Neuronal stem cell (in vitro differentiated cells): ENCODE data around the gene CELF3.

Source experiments
- DNase-seq: peaks from one replicate; pipeline ENCODE4 v3.0.0-alpha.2; 2013; ENCODE audit warnings: low spot score
- H2AFZ ChIP-seq: one replicate; pipeline ENCODE4 v1.6.1; 2013; ENCODE audit warnings: mild to moderate bottlenecking, low read length, inconsistent platforms
- H2AK5ac ChIP-seq: 2 replicates; pipeline ENCODE4 v1.6.1; 2013; ENCODE audit warnings: low read depth, mild to moderate bottlenecking, inconsistent platforms, low read length, moderate library complexity, mixed read lengths
- H2BK120ac ChIP-seq: 2 replicates; pipeline ENCODE4 v1.6.1; 2013; ENCODE audit warnings: low read depth, mild to moderate bottlenecking, inconsistent platforms, low read length, moderate library complexity, mixed read lengths
- H2BK12ac ChIP-seq: one replicate; pipeline ENCODE4 v1.6.1; 2013; ENCODE audit warnings: low read length, inconsistent platforms
- H2BK15ac ChIP-seq: 2 replicates; pipeline ENCODE4 v1.6.1; 2013; ENCODE audit warnings: mild to moderate bottlenecking, low read length, inconsistent platforms, mixed read lengths
- H2BK5ac ChIP-seq: one replicate; pipeline ENCODE4 v1.6.1; 2013; ENCODE audit warnings: inconsistent platforms, mild to moderate bottlenecking, low read length, moderate library complexity
- H3K14ac ChIP-seq: one replicate; pipeline ENCODE4 v1.6.1; 2013; ENCODE audit warnings: low read length, inconsistent platforms
- H3K18ac ChIP-seq: 2 replicates; pipeline ENCODE4 v1.6.1; 2013; ENCODE audit warnings: low read length, inconsistent platforms
- H3K23ac ChIP-seq: 2 replicates; pipeline ENCODE4 v1.6.1; 2013; ENCODE audit warnings: low read depth, mild to moderate bottlenecking, mixed read lengths, low read length, inconsistent platforms; ENCODE audit not compliant: poor library complexity
- H3K27ac ChIP-seq: replicated peaks from 3 replicates; pipeline ENCODE4 v1.5.1; 2013; ENCODE audit warnings: low read length, inconsistent platforms
- H3K27me3 ChIP-seq, 3 experiments: 2 replicates each; pipeline ENCODE4 v1.6.1; 2013; ENCODE audit warnings: low read length in 3 of 3, mild to moderate bottlenecking in 2 of 3, inconsistent platforms in 1 of 3, low read depth in 1 of 3, mixed read lengths in 1 of 3, moderate library complexity in 1 of 3; ENCODE audit not compliant: control insufficient read depth in 3 of 3, insufficient read depth in 3 of 3
- H3K36me3 ChIP-seq, 2 donors: replicated peaks in 1 of 2; 2 replicates each; pipeline ENCODE4 v1.6.1; 2013; ENCODE audit warnings: low read length in 2 of 2; ENCODE audit not compliant: control insufficient read depth in 2 of 2, insufficient read depth in 2 of 2
- H3K4ac ChIP-seq: 2 replicates; pipeline ENCODE4 v1.6.1; 2013; ENCODE audit warnings: inconsistent platforms, mild to moderate bottlenecking, low read length, moderate library complexity
- H3K4me1 ChIP-seq, 2 donors: 1 replicate in 1 of 2; 2 replicates in 1 of 2; pipeline ENCODE4 v1.6.1; 2013; ENCODE audit warnings: low read length in 2 of 2, low read depth in 1 of 2; ENCODE audit not compliant: control insufficient read depth in 2 of 2, insufficient read depth in 1 of 2
- H3K4me2 ChIP-seq: one replicate; pipeline ENCODE4 v1.6.1; 2013; ENCODE audit warnings: mild to moderate bottlenecking, low read length, inconsistent platforms; ENCODE audit not compliant: insufficient read depth, poor library complexity, severe bottlenecking
- H3K4me3 ChIP-seq, 2 donors: 2 replicates each; pipeline ENCODE4 v1.5.1; 2013; ENCODE audit warnings: low read length in 2 of 2, mild to moderate bottlenecking in 2 of 2, inconsistent platforms in 1 of 2, moderate library complexity in 1 of 2
- H3K79me1 ChIP-seq: one replicate; pipeline ENCODE4 v1.6.1; 2013; ENCODE audit warnings: low read depth, mild to moderate bottlenecking, inconsistent platforms, low read length, moderate library complexity
- H3K9ac ChIP-seq: one replicate; pipeline ENCODE4 v1.6.1; 2013; ENCODE audit warnings: mild to moderate bottlenecking, low read depth, low read length, inconsistent platforms; ENCODE audit not compliant: poor library complexity
- H3K9me3 ChIP-seq, 2 donors: replicated peaks in 1 of 2; 2 replicates each; pipeline versions ENCODE3 to v1.6.1; 2013; ENCODE audit warnings: low read length in 2 of 2, mild to moderate bottlenecking in 2 of 2, inconsistent platforms in 1 of 2, low read depth in 1 of 2, mixed read lengths in 1 of 2, moderate library complexity in 1 of 2; ENCODE audit not compliant: control insufficient read depth in 2 of 2, insufficient read depth in 1 of 2
- H4K8ac ChIP-seq: one replicate; pipeline ENCODE4 v1.6.1; 2013; ENCODE audit warnings: low read depth, mild to moderate bottlenecking, inconsistent platforms, low read length, moderate library complexity
- H4K91ac ChIP-seq: one replicate; pipeline ENCODE4 v1.6.1; 2013; ENCODE audit warnings: low read length, low read depth, mild to moderate bottlenecking, inconsistent platforms; ENCODE audit not compliant: poor library complexity
- WGBS, 2 donors: extraction: QIAGEN DNeasy Blood & Tissue Kit; methylation state at CpG; one replicate each; pipeline ENCODE4 v1.1.7; 2013; ENCODE audit warnings: missing lambda C conversion rate in 2 of 2, mixed read lengths in 1 of 2; ENCODE audit not compliant: insufficient read length in 2 of 2, insufficient replicate concordance in 1 of 2; ENCODE audit errors: extremely low coverage in 2 of 2; 5-methylcytosine and 5-hydroxymethylcytosine counted together

Gene CELF3

GRCh38 chr1:151705753-151706463, 10.7 kb downstream of the CELF3 start:
- H2AK5ac ChIP-seq, result peak overlapping the region; percentile 34
- H3K4me2 ChIP-seq, result no peak overlapping the region
- peaks cover 6 to 15% of the 10 kb centered on the region in 2 donors for H3K36me3 ChIP-seq
- peak overlapping the region; percentile 9 for H3K14ac ChIP-seq
- no CpG with 5 or more reads among the region's 11 CpGs for WGBS, 2 donors
- H3K27me3 ChIP-seq, result no peaks in the 10 kb centered on the region
- H2BK15ac ChIP-seq, result no peak overlapping the region
- H3K4me1 ChIP-seq, result peaks cover 13 to 36% of the 10 kb centered on the region in 2 donors
- no peak overlapping the region for H2BK12ac ChIP-seq
- H3K4me3 ChIP-seq, result no peak overlapping the region
- no peak for DNase-seq
- H3K27ac ChIP-seq, result no peak overlapping the region
- H2BK5ac ChIP-seq, result no peak overlapping the region
- H2BK120ac ChIP-seq, result no peak overlapping the region
- no peak overlapping the region for H4K8ac ChIP-seq
- H4K91ac ChIP-seq, result no peak overlapping the region
- H3K4ac ChIP-seq, result no peak overlapping the region
- no peaks in the 10 kb centered on the region for H3K79me1 ChIP-seq
- H3K23ac ChIP-seq, result peak overlapping the region; percentile 52
- H2AFZ ChIP-seq, result no peak overlapping the region
- H3K18ac ChIP-seq, result no peak overlapping the region
- H3K9me3 ChIP-seq, result no peaks in the 10 kb centered on the region
- H3K9ac ChIP-seq, result peak overlapping the region; percentile 56

GRCh38 chr1:151705146-151705545, 11.5 kb downstream of the CELF3 start:
- Histone ChIP-seq H3K4me3 (no peak overlapping the region), H3K36me3 (peaks cover 7 to 23% of the 10 kb centered on the region in 2 donors), H4K91ac (no peak overlapping the region), H3K27ac (no peak overlapping the region), H3K79me1 (no peaks in the 10 kb centered on the region), H2BK5ac (no peak overlapping the region), H2BK12ac (no peak overlapping the region), H3K18ac (no peak overlapping the region), H3K9ac (no peak overlapping the region), H3K4me1 (peaks cover 10 to 30% of the 10 kb centered on the region in 2 donors), H3K9me3 (no peaks in the 10 kb centered on the region), H3K14ac (no peak overlapping the region), H2AK5ac (no peak overlapping the region), H3K23ac (no peak overlapping the region), H3K4ac (no peak overlapping the region), H4K8ac (no peak overlapping the region), H3K4me2 (no peak overlapping the region), H2AFZ (no peak overlapping the region), H2BK120ac (no peak overlapping the region), H3K27me3 (no peaks in the 10 kb centered on the region), H2BK15ac (no peak overlapping the region)
- DNase-seq, result no peak
- no CpG with 5 or more reads among the region's 7 CpGs for WGBS, 2 donors

GRCh38 chr1:151704246-151704645, 12.4 kb downstream of the CELF3 start:
- no peak overlapping the region for H4K8ac ChIP-seq
- no peak overlapping the region for H2BK15ac ChIP-seq
- no peak for DNase-seq
- no peak overlapping the region for H2AK5ac ChIP-seq
- no peak overlapping the region for H2BK12ac ChIP-seq
- H3K36me3 ChIP-seq, result peaks cover 7 to 32% of the 10 kb centered on the region in 2 donors
- H4K91ac ChIP-seq, result no peak overlapping the region
- no peak overlapping the region for H3K27ac ChIP-seq
- no peak overlapping the region for H2BK120ac ChIP-seq
- no peak overlapping the region for H3K4ac ChIP-seq
- no peaks in the 10 kb centered on the region for H3K9me3 ChIP-seq
- no peak overlapping the region for H3K18ac ChIP-seq
- no peaks in the 10 kb centered on the region for H3K27me3 ChIP-seq
- H3K23ac ChIP-seq, result no peak overlapping the region
- H3K4me1 ChIP-seq, result peaks cover under 1 to 21% of the 10 kb centered on the region in 2 donors
- no CpG with 5 or more reads among the region's 4 CpGs for WGBS, 2 donors
- no peaks in the 10 kb centered on the region for H3K79me1 ChIP-seq
- H3K9ac ChIP-seq, result no peak overlapping the region
- H3K4me2 ChIP-seq, result no peak overlapping the region
- H3K4me3 ChIP-seq, result no peak overlapping the region
- H2AFZ ChIP-seq, result no peak overlapping the region
- H3K14ac ChIP-seq, result no peak overlapping the region
- no peak overlapping the region for H2BK5ac ChIP-seq

GRCh38 chr1:151703813-151704212, 12.8 kb downstream of the CELF3 start:
- no peak overlapping the region for H2AFZ ChIP-seq
- H3K4me2 ChIP-seq, result no peak overlapping the region
- H3K23ac ChIP-seq, result no peak overlapping the region
- H2BK120ac ChIP-seq, result no peak overlapping the region
- H4K8ac ChIP-seq, result no peak overlapping the region
- H4K91ac ChIP-seq, result no peak overlapping the region
- no peak overlapping the region for H3K4me3 ChIP-seq
- peaks cover 0 to 18% of the 10 kb centered on the region in 2 donors for H3K4me1 ChIP-seq
- no peaks in the 10 kb centered on the region for H3K79me1 ChIP-seq
- H2BK12ac ChIP-seq, result no peak overlapping the region
- DNase-seq, result no peak
- H3K9ac ChIP-seq, result no peak overlapping the region
- H3K27ac ChIP-seq, result no peak overlapping the region
- WGBS, 2 donors, result no CpG with 5 or more reads among the region's 17 CpGs
- no peak overlapping the region for H2BK5ac ChIP-seq
- H3K36me3 ChIP-seq, result peaks cover 7 to 36% of the 10 kb centered on the region in 2 donors
- H2BK15ac ChIP-seq, result no peak overlapping the region
- H3K4ac ChIP-seq, result no peak overlapping the region
- no peaks in the 10 kb centered on the region for H3K27me3 ChIP-seq
- H2AK5ac ChIP-seq, result no peak overlapping the region
- no peak overlapping the region for H3K18ac ChIP-seq
- no peaks in the 10 kb centered on the region for H3K9me3 ChIP-seq
- H3K14ac ChIP-seq, result no peak overlapping the region
